Heart left ventricle (tissue), 13 donors: Measurements from ENCODE around the gene CBFA2T3.

Source experiments
- POLR2A ChIP-seq, 2 donors: fragments of 450-650 bp; IDR thresholded peaks; one replicate each; pipeline ENCODE4 v1.6.1; 2017; ENCODE audit warnings: antibody characterized with exemption in 2 of 2, mild to moderate bottlenecking in 2 of 2, moderate library complexity in 2 of 2
- TF ChIP-seq, protein P1 (sequence below), 12 donors: fragments of 200-600 bp; sonication (generic) in 4 of 12; IDR thresholded peaks; one replicate each; pipeline versions ENCODE4 v1.5.0 to v1.8.0; 2018 to 2022; ENCODE audit warnings: antibody characterized with exemption in 12 of 12, mild to moderate bottlenecking in 5 of 12
- donor health status: ischemic (EF 13 %, LVEDD 7.1; RV severe dilation, severe dysfunction).
- donor health status: DM: no; HTN: yes; CAD: no.
- donor health status: DM: no; HTN: no; CAD: no.
- donor health status: ischemic (EF 25% LVEDD 6.9; RV normal size, moderate dysfunction).
- donor health status: ischemic (EF 25% LVEDD 5.7; RV mildly dilated, moderate dysfunction).
- donor health status: ischemic (EF 35%, LVEDD 5.7; RV mildly dilated, moderate dysfunction).
- donor health status: nonischemic (EF 11% LVEDD 7.7; RV severe dilation, severe dysfunction).
- donor health status: DM: yes; HTN: yes; CAD: no.
- donor health status: PGD.
- donor health status: ischemic (EF 29% LVEDD 5.4; RV normal size, mild dysfunction).
- donor health status: nonischemic (EF 23%, LVEDD 6.1; RV moderate dilation, normal function).

DNA sequence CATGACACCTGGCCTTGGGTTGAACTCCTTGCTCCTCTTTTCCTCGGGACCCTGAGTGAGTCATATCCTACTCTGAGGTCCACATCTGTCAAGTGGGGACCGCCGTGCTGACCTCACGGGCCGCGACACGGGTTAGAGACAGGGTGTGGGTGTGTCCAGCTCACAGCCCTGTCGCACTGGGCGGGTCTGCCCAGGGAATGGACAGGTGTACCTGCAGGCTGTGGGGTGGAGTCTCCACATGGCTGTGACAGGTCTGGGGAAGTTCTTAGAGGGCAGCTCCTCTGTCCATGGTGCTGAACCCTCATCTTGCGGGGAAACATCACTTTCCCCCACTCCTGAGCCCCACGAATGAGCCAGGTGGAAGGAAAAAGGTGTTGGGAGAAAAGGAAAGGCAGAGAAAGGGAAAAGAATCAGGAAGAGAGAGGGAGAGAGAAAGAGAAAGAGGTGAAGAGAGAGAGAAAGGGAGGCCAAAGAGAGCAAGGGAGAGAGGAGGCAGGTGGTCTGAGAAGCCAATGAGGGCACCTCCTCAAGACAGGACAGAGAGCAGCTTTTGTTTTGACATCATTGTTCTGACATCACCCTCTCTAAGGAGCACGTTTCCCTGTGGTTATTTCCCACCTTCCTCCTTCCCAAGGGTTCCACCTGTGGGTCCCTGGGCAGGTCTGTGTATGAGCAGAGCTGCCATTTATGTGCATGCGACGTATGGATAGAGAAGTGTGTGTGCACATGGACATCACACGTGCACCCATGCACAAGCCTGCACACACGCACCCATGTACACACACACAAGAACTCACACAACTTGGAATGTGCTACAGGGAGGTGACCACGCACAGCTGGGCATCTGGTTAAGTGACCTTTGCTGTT is 32.6 kb upstream of the CBFA2T3 start:
- TF ChIP-seq, protein P1, sequence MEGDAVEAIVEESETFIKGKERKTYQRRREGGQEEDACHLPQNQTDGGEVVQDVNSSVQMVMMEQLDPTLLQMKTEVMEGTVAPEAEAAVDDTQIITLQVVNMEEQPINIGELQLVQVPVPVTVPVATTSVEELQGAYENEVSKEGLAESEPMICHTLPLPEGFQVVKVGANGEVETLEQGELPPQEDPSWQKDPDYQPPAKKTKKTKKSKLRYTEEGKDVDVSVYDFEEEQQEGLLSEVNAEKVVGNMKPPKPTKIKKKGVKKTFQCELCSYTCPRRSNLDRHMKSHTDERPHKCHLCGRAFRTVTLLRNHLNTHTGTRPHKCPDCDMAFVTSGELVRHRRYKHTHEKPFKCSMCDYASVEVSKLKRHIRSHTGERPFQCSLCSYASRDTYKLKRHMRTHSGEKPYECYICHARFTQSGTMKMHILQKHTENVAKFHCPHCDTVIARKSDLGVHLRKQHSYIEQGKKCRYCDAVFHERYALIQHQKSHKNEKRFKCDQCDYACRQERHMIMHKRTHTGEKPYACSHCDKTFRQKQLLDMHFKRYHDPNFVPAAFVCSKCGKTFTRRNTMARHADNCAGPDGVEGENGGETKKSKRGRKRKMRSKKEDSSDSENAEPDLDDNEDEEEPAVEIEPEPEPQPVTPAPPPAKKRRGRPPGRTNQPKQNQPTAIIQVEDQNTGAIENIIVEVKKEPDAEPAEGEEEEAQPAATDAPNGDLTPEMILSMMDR (IDR thresholded peaks at IDR 0.05): no peak
- TF ChIP-seq POLR2A (IDR thresholded peaks at IDR 0.05): no peak
